Esophagus muscularis mucosa (tissue), 4 donors: ENCODE measurements around the gene RABL6.

Experiments
- CTCF ChIP-seq, 3 experiments: fragments of 200-600 bp in 2 of 3; fragments of 450-650 bp in 1 of 3; sonication (generic) in 2 of 3; IDR thresholded peaks; one replicate each; pipeline ENCODE4 v1.5.1; 2017 to 2019; ENCODE audit warnings: antibody characterized with exemption in 3 of 3, mild to moderate bottlenecking in 2 of 3, moderate library complexity in 1 of 3
- EP300 ChIP-seq: sonication (generic); formaldehyde crosslinking; IDR thresholded peaks from one replicate; pipeline ENCODE4 v1.6.1; 2017; ENCODE audit warnings: antibody characterized with exemption
- POLR2A ChIP-seq: fragments of 450-650 bp; IDR thresholded peaks from one replicate; pipeline ENCODE4 v1.6.1; 2017; ENCODE audit warnings: antibody characterized with exemption, moderate library complexity, mild to moderate bottlenecking, low read depth
- POLR2AphosphoS5 ChIP-seq, 2 donors: sonication (generic); formaldehyde crosslinking; IDR thresholded peaks; one replicate each; pipeline ENCODE4 v1.6.1; 2017; ENCODE audit warnings: antibody characterized with exemption in 2 of 2

- TF ChIP-seq CTCF (IDR thresholded peaks at IDR 0.05) = no peak
- no peak for TF ChIP-seq POLR2A
- TF ChIP-seq EP300 = no peak
- no peak for TF ChIP-seq POLR2AphosphoS5 (IDR thresholded peaks at IDR 0.05)
Measured at GRCh38 chr9:136857166-136857565, 49.4 kb downstream of the RABL6 start.
